ENCODE data around the gene FAHD2A. TPM values are rescaled to one million over a fixed set of nuclear protein-coding genes. Genes with fewer than 3 reads are reported as not detected.

Gene FAHD2A
- total and polyA plus RNA-seq, 2 donors (not counting 3 experiments of a cell fraction or from before 2014, with no cell fraction given), result 33.1 to 37.0 TPM

DNA sequence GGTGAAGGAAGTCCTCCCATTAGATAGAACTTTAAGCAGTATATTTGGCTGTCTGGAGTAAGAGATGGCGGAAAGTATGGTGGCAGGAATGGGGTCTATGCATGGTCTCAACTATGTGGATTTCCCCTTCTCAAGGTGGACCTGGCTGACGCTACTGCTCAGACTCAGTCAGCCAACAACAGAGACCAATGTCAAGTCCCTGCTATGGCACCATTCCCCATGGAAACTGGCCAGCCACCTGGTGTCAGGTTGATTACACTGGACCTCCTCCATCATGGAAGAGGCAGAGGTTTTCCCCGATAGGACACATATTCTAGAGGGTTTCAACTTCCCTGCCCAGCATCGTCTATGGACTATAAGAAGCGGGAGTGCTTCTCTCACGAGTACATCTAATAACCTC lies 8.6 kb upstream of the FAHD2A start:
- no peaks in the 10 kb centered on the region for H4K20me1 ChIP-seq (replicated peaks; ENCODE audit: control insufficient read depth, extremely low read depth, insufficient read depth, low read length)
- H3K9ac ChIP-seq (replicated peaks; ENCODE audit: extremely low read depth, insufficient read depth, low read length), result no peak overlapping the region
- H3K4me2 ChIP-seq (ENCODE audit: insufficient read depth, low read length), result no peak overlapping the region
- H3K9me1 ChIP-seq (replicated peaks; ENCODE audit: control insufficient read depth, extremely low read depth, insufficient read depth, low read length), result no peaks in the 10 kb centered on the region
- CTCF ChIA-PET, result interaction anchor here (1.8 kb wide), 1 partner anchor 9 kb away, joined by 7 read pairs; the partner anchor contains the start of gene FAHD2A
- no peak overlapping the region for H2AFZ ChIP-seq (ENCODE audit: low read depth, low read length)
- dilution Hi-C loops (cut with MboI; ENCODE audit: extremely low pct_ligation_motif_present, low sequenced_read_pairs), result no loop called here
- no peaks in the 10 kb centered on the region for H3K36me3 ChIP-seq (ENCODE audit: control insufficient read depth in 2 of 2, extremely low read depth in 1 of 2, insufficient read depth in 2 of 2, low read length in 2 of 2)
- FAIRE-seq (no peak), DNase-seq (ENCODE audit: low read depth, low spot score) (no peak)
- BruUV-seq (replicated peaks), result no TSS peak
- H3K4me3 ChIP-seq (replicated peaks in 1 of 3; ENCODE audit: insufficient read depth in 1 of 3, low read depth in 1 of 3, low read length in 3 of 3), result no peak overlapping the region
- no peak overlapping the region for H3K27ac ChIP-seq (ENCODE audit: insufficient read depth, low read depth, low read length)
- no peaks in the 10 kb centered on the region for H3K9me3 ChIP-seq (replicated peaks; ENCODE audit: control insufficient read depth, insufficient read depth, low read length)
- H3K79me2 ChIP-seq (ENCODE audit: control insufficient read depth, insufficient read depth, low read length), result no peaks in the 10 kb centered on the region
- TF ChIP-seq MYC (IDR thresholded peaks at IDR 0.05; ENCODE audit: low read depth, low read length), result no peak
- TF ChIP-seq GATA2 (IDR thresholded peaks at IDR 0.05; ENCODE audit: insufficient read depth, insufficient read length, low read depth, low read length), result no peak
- no peak for TF ChIP-seq POLR2AphosphoS5 (IDR thresholded peaks at IDR 0.05; ENCODE audit: insufficient read depth, low read depth, low read length)
- TF ChIP-seq, protein P1, sequence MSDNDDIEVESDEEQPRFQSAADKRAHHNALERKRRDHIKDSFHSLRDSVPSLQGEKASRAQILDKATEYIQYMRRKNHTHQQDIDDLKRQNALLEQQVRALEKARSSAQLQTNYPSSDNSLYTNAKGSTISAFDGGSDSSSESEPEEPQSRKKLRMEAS (IDR thresholded peaks at IDR 0.05; ENCODE audit: insufficient read depth, insufficient read length), result no peak
- TF ChIP-seq, protein P2, sequence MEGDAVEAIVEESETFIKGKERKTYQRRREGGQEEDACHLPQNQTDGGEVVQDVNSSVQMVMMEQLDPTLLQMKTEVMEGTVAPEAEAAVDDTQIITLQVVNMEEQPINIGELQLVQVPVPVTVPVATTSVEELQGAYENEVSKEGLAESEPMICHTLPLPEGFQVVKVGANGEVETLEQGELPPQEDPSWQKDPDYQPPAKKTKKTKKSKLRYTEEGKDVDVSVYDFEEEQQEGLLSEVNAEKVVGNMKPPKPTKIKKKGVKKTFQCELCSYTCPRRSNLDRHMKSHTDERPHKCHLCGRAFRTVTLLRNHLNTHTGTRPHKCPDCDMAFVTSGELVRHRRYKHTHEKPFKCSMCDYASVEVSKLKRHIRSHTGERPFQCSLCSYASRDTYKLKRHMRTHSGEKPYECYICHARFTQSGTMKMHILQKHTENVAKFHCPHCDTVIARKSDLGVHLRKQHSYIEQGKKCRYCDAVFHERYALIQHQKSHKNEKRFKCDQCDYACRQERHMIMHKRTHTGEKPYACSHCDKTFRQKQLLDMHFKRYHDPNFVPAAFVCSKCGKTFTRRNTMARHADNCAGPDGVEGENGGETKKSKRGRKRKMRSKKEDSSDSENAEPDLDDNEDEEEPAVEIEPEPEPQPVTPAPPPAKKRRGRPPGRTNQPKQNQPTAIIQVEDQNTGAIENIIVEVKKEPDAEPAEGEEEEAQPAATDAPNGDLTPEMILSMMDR (IDR thresholded peaks at IDR 0.05; ENCODE audit: extremely low read depth in 1 of 2, insufficient read depth in 1 of 2, low read depth in 1 of 2, low read length in 2 of 2), result no peak
- TF ChIP-seq EZH2 (IDR thresholded peaks at IDR 0.05; ENCODE audit: borderline replicate concordance, low read depth, low read length, severe bottlenecking), result no peak
- TF ChIP-seq POLR2A (IDR thresholded peaks at IDR 0.05; ENCODE audit: low read depth, low read length), result no peak
- no peak for TF ChIP-seq JUN (IDR thresholded peaks at IDR 0.05; ENCODE audit: borderline replicate concordance, insufficient read depth, insufficient read length, low read depth)
- no peak for TF ChIP-seq FOS (IDR thresholded peaks at IDR 0.05; ENCODE audit: borderline replicate concordance, insufficient read depth, low read length)
- intact Hi-C loops (cut with micrococcal nuclease), result no loop called here
- no peaks in the 10 kb centered on the region for H3K27me3 ChIP-seq (ENCODE audit: control insufficient read depth in 2 of 2, insufficient read depth in 2 of 2, low read length in 2 of 2)
- POLR2A ChIA-PET, result no interaction called here
- H3K4me1 ChIP-seq (ENCODE audit: control insufficient read depth, extremely low read depth, insufficient read depth, low read length), result no peaks in the 10 kb centered on the region
